Kidney (tissue), 14 donors: ENCODE data around the gene HMGXB3. TPM values are rescaled to one million over a fixed set of nuclear protein-coding genes. Genes with fewer than 3 reads are reported as not detected.

Experiments used
- DNase-seq, 5 donors: peaks; one replicate each; pipeline ENCODE4 v3.0.0-alpha.2; 2013 to 2020
- FAIRE-seq: peaks from 2 replicates; lab custom pipeline; 2012; peaks lifted over from hg19 to GRCh38; lab: Jason Lieb, UNC
- H3K27ac ChIP-seq, 2 donors: one replicate each; pipeline ENCODE4 v1.7.0; 2013; ENCODE audit warnings: low read depth in 2 of 2, low read length in 2 of 2, inconsistent platforms in 1 of 2
- H3K27me3 ChIP-seq: one replicate; pipeline ENCODE4 v1.7.1; 2013; ENCODE audit warnings: low read length, inconsistent platforms; ENCODE audit not compliant: control insufficient read depth, insufficient read depth
- H3K36me3 ChIP-seq, 3 donors: one replicate each; pipeline versions ENCODE4 v1.7.0 to v1.7.1; 2013; ENCODE audit warnings: low read length in 3 of 3, control low read depth in 1 of 3, inconsistent platforms in 1 of 3; ENCODE audit not compliant: insufficient read depth in 3 of 3, control insufficient read depth in 2 of 3
- H3K4me1 ChIP-seq, 3 donors: one replicate each; pipeline versions ENCODE4 v1.7.0 to v1.7.1; 2013; ENCODE audit warnings: low read length in 3 of 3, inconsistent platforms in 1 of 3, low read depth in 1 of 3; ENCODE audit not compliant: control insufficient read depth in 2 of 3, insufficient read depth in 2 of 3
- H3K4me3 ChIP-seq, 3 donors: one replicate each; pipeline versions ENCODE4 v1.7.0 to v1.8.1; 2013; ENCODE audit warnings: low read length in 3 of 3, control low read depth in 1 of 3, inconsistent platforms in 1 of 3
- H3K9ac ChIP-seq, 3 donors: one replicate each; pipeline versions ENCODE4 v1.7.0 to v1.7.1; 2013; ENCODE audit warnings: low read length in 3 of 3, control low read depth in 1 of 3, inconsistent platforms in 1 of 3
- H3K9me3 ChIP-seq, 3 donors: one replicate each; pipeline versions ENCODE4 v1.7.0 to v1.7.1; 2013; ENCODE audit warnings: low read length in 3 of 3, control low read depth in 1 of 3, inconsistent platforms in 1 of 3; ENCODE audit not compliant: control insufficient read depth in 2 of 3, insufficient read depth in 1 of 3
- CTCF ChIP-seq: IDR thresholded peaks from 3 replicates; pipeline ENCODE4 v1.5.1; 2012; ENCODE audit warnings: mild to moderate bottlenecking, moderate library complexity, borderline replicate concordance; ENCODE audit not compliant: insufficient read depth; ENCODE audit errors: extremely low read depth
- intact Hi-C: fragments of 100-400 bp; cut with DNase I; formaldehyde crosslinking; loops from one replicate; pipeline ENCODE4 v1.11.1; 2022
- polyA plus RNA-seq: library from polyadenylated mRNA; stranded (reverse); fragments of 350-450 nt; fragmentation: Illumina TruSeq; extraction: RNeasy Lipid Tissue Mini Kit (QIAGEN cat#74804); gene quantifications from one replicate; pipeline ENCODE4 v1.2.3, GENCODE V29; 2014; ENCODE audit warnings: low read depth, low replicate concordance; ENCODE audit not compliant: insufficient read depth
- total RNA-seq: library from RNA; stranded (reverse); fragmentation: NEBNext Ultra II Directional; extraction: Animal tissue kit (Norgen Biotek cat#: 25700); gene quantifications from one replicate; pipeline ENCODE4 v1.2.1, GENCODE V29; 2021
- donor health status: control.
- donor health status: control.
- donor health status: control.
- donor health status: control.
- donor health status: control.
- donor health status: DM: yes; HTN: yes; CAD: no.
- donor health status: Normal renal cell carcinoma (clear cell type).

The HMGXB3 gene
- total and polyA plus RNA-seq, 2 donors from 2014 or later: 9.5 to 29.3 TPM

GRCh38 chr5:149979896-149980295 lies 20.6 kb upstream of the HMGXB3 start:
- intact Hi-C loops: no loop called here
- H3K27me3 ChIP-seq: no peaks in the 10 kb centered on the region
- H3K9me3 ChIP-seq: no peaks in the 10 kb centered on the region
- H3K4me1 ChIP-seq: no peaks in the 10 kb centered on the region
- no peak overlapping the region for H3K9ac ChIP-seq
- TF ChIP-seq CTCF: no peak
- DNase-seq (no peak), FAIRE-seq (peak; percentile 76)
- no peak overlapping the region for H3K27ac ChIP-seq
- no peak overlapping the region for H3K4me3 ChIP-seq
- peaks cover 0 to 2% (median 0%) of the 10 kb centered on the region in 3 donors for H3K36me3 ChIP-seq

GRCh38 chr5:149981206-149981605 lies 19.3 kb upstream of the HMGXB3 start:
- Histone ChIP-seq H3K4me3 (no peak overlapping the region), H3K27ac (no peak overlapping the region), H3K9me3 (no peaks in the 10 kb centered on the region), H3K4me1 (no peaks in the 10 kb centered on the region), H3K27me3 (no peaks in the 10 kb centered on the region), H3K9ac (no peak overlapping the region), H3K36me3 (peaks cover 0 to 2% (median 0%) of the 10 kb centered on the region in 3 donors)
- DNase-seq (peak in 2 of 5 donors; percentile 19 to 41), FAIRE-seq (no peak)
- no peak for TF ChIP-seq CTCF
- intact Hi-C loops: no loop called here

GRCh38 chr5:149982505-149982904 lies 18.0 kb upstream of the HMGXB3 start:
- no peaks in the 10 kb centered on the region for H3K27me3 ChIP-seq
- no peak for DNase-seq
- H3K4me1 ChIP-seq: no peaks in the 10 kb centered on the region
- H3K36me3 ChIP-seq: peaks cover 0 to 2% (median 0%) of the 10 kb centered on the region in 3 donors
- no peak for TF ChIP-seq CTCF
- H3K27ac ChIP-seq: no peak overlapping the region
- no peak overlapping the region for H3K4me3 ChIP-seq
- FAIRE-seq: no peak
- H3K9me3 ChIP-seq: no peaks in the 10 kb centered on the region
- H3K9ac ChIP-seq: no peak overlapping the region
- intact Hi-C loops: no loop called here

- intact Hi-C loops: no loop called here
- Histone ChIP-seq H3K27me3 (no peaks in the 10 kb centered on the region), H3K36me3 (no peaks in the 10 kb centered on the region), H3K27ac (no peak overlapping the region), H3K9ac (no peak overlapping the region), H3K4me1 (no peaks in the 10 kb centered on the region), H3K4me3 (no peak overlapping the region), H3K9me3 (no peaks in the 10 kb centered on the region)
- TF ChIP-seq CTCF: no peak
- FAIRE-seq (no peak), DNase-seq (no peak)
Measured at GRCh38 chr5:149988126-149988525, 12.4 kb upstream of the HMGXB3 start.
